GM12891 (cell line): Measurements from ENCODE around the gene ZNF598.

Source experiments
- PAX5 ChIP-seq: IDR thresholded peaks from 2 replicates; pipeline ENCODE4 v1.6.1; 2011; ENCODE audit warnings: low read length, moderate library complexity, mild to moderate bottlenecking; ENCODE audit not compliant: insufficient read depth, severe bottlenecking
- POLR2A ChIP-seq: IDR thresholded peaks from 2 replicates; pipeline ENCODE4 v1.6.1; 2011; ENCODE audit warnings: low read depth, low read length, control low read depth
- POLR2AphosphoS5 ChIP-seq: IDR thresholded peaks from 2 replicates; pipeline ENCODE4 v1.6.1; 2011; ENCODE audit warnings: low read depth, low read length, control low read depth
- POU2F2 ChIP-seq: IDR thresholded peaks from 2 replicates; pipeline ENCODE4 v1.6.1; 2011; ENCODE audit warnings: low read depth, mild to moderate bottlenecking, control low read depth, low read length, moderate library complexity
- SPI1 ChIP-seq: IDR thresholded peaks from 2 replicates; pipeline ENCODE4 v1.6.1; 2011; ENCODE audit warnings: low read depth, low read length, control low read depth
- TAF1 ChIP-seq: IDR thresholded peaks from 2 replicates; pipeline ENCODE4 v1.6.1; 2011; ENCODE audit warnings: low read depth, low read length, control low read depth

DNA sequence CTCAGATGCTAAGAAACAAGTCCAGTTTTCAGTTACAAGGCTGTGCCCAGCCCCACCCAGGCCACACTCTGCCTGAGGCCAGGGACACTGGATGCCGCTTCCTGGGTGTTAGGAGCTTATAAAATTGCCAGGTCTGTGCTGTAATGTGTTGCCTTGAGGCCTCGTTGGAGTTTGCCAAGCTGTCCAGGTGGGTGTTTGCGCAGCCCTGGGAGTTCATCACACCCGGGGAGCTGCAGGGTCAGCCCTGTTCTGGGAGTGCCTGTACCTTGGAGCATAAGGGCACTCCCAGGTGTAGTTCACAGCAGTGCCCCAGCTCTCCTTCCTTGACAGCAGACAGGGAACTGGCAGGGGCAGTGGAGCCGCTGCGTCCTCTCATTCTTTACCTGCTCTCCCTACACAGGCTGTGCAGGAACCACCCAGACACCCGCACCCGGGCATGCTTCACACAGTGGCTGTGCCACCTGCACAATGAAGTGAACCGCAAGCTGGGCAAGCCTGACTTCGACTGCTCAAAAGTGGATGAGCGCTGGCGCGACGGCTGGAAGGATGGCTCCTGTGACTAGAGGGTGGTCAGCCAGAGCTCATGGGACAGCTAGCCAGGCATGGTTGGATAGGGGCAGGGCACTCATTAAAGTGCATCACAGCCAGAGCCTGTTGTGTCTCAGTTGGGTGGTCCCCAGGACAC, 24.0 kb downstream of the ZNF598 start:
- TF ChIP-seq POLR2AphosphoS5 (no peak), POLR2A (no peak), TAF1 (no peak), SPI1 (no peak), PAX5 (no peak), POU2F2 (no peak)
